Peyer's patch (tissue), 4 donors: ENCODE data around the gene PRAMEF1. TPM values are rescaled to one million over a fixed set of nuclear protein-coding genes. Genes with fewer than 3 reads are reported as not detected.

Experiments used
- DNase-seq, 3 donors: peaks; one replicate each; pipeline ENCODE4 v3.0.0-alpha.2; 2017 to 2019
- H3K27ac ChIP-seq, 4 donors: fragments of 200-600 bp; sonication (generic); one replicate each; pipeline ENCODE4 v1.5.1; 2016 to 2019
- H3K27me3 ChIP-seq, 2 donors: fragments of 200-600 bp; sonication (generic); one replicate each; pipeline ENCODE4 v1.5.1; 2019
- H3K36me3 ChIP-seq, 3 donors: fragments of 200-600 bp; sonication (generic); one replicate each; pipeline ENCODE4 v1.5.1; 2016 to 2019
- H3K4me1 ChIP-seq, 4 donors: fragments of 200-600 bp; sonication (generic); one replicate each; pipeline ENCODE4 v1.5.1; 2016 to 2019
- H3K4me3 ChIP-seq, 4 donors: fragments of 200-600 bp; sonication (generic); 1 replicate in 3 of 4; 2 replicates in 1 of 4; pipeline ENCODE4 v1.5.1; 2016 to 2019; ENCODE audit warnings: mild to moderate bottlenecking in 1 of 4
- H3K9me3 ChIP-seq, 4 donors: fragments of 200-600 bp; sonication (generic); one replicate each; pipeline ENCODE4 v1.5.1; 2016 to 2019; ENCODE audit warnings: mild to moderate bottlenecking in 1 of 4
- POLR2A ChIP-seq, 2 donors: fragments of 450-650 bp; IDR thresholded peaks; one replicate each; pipeline ENCODE4 v1.5.1; 2017; ENCODE audit warnings: antibody characterized with exemption in 2 of 2, mild to moderate bottlenecking in 2 of 2, moderate library complexity in 2 of 2
- total RNA-seq, 4 donors: library from RNA; depleted of rRNA; stranded (reverse); fragments of >200 nt; gene quantifications; one replicate each; pipeline ENCODE4 v1.1.0, GENCODE V29; 2016
- TF ChIP-seq, protein P1 (sequence below), 6 experiments: fragments of 450-650 bp in 4 of 6; fragments of 200-600 bp in 2 of 6; sonication (generic) in 1 of 6; IDR thresholded peaks; one replicate each; pipeline ENCODE4 v1.5.1; 2017 to 2019; ENCODE audit warnings: antibody characterized with exemption in 6 of 6, mild to moderate bottlenecking in 3 of 6, moderate library complexity in 1 of 6

Gene PRAMEF1
- total RNA-seq, 4 donors from 2014 or later: not detected

DNA sequence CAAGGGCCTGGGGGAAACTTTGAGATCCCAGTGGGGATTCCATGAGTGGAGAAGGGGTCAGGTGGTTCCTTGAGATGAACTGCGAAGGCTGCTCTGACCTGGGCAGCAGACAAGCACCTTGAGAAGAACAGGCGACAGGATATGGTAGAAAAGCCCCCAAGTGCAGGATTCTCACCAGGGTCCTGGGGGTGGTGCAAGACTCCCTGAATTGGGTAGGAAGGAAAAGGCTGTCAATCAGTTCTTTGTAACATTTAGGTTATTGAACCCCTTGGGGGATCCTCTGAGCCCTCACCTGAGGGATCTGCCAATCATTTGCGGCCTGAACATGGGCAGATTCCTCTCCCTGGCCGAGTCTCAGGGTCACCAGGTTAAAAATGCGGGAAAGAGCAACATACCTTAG lies 20.0 kb upstream of the PRAMEF1 start:
- TF ChIP-seq, protein P1, sequence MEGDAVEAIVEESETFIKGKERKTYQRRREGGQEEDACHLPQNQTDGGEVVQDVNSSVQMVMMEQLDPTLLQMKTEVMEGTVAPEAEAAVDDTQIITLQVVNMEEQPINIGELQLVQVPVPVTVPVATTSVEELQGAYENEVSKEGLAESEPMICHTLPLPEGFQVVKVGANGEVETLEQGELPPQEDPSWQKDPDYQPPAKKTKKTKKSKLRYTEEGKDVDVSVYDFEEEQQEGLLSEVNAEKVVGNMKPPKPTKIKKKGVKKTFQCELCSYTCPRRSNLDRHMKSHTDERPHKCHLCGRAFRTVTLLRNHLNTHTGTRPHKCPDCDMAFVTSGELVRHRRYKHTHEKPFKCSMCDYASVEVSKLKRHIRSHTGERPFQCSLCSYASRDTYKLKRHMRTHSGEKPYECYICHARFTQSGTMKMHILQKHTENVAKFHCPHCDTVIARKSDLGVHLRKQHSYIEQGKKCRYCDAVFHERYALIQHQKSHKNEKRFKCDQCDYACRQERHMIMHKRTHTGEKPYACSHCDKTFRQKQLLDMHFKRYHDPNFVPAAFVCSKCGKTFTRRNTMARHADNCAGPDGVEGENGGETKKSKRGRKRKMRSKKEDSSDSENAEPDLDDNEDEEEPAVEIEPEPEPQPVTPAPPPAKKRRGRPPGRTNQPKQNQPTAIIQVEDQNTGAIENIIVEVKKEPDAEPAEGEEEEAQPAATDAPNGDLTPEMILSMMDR (IDR thresholded peaks at IDR 0.05): no peak
- no peak for TF ChIP-seq POLR2A (IDR thresholded peaks at IDR 0.05)
- Histone ChIP-seq H3K4me1 (no peaks in the 10 kb centered on the region), H3K9me3 (no peaks in the 10 kb centered on the region), H3K36me3 (no peaks in the 10 kb centered on the region), H3K27ac (no peak overlapping the region), H3K27me3 (no peaks in the 10 kb centered on the region), H3K4me3 (no peak overlapping the region)
- no peak for DNase-seq

DNA sequence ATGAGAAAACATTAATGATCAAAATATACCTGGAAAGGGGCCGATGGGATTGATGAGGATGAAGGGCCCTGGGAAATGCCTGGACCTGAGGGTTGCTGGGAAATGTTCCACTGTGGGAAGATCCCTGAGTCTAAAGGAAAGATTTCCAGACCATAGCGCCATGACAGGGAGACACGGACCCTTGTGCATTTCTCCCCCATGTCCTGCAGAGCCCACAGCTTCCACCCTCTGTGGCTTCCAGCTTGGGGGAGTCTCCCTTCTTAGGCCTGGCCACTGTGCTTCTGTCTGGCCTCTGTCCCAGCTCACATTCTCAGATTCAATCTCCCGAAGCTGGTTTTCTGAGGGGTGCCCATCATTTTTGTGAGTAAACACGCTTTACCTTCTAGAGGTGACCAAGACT lies 18.7 kb upstream of the PRAMEF1 start:
- no peak for DNase-seq
- no peaks in the 10 kb centered on the region for H3K27me3 ChIP-seq
- H3K4me3 ChIP-seq: no peak overlapping the region
- H3K9me3 ChIP-seq: no peaks in the 10 kb centered on the region
- H3K36me3 ChIP-seq: no peaks in the 10 kb centered on the region
- no peaks in the 10 kb centered on the region for H3K4me1 ChIP-seq
- no peak overlapping the region for H3K27ac ChIP-seq
- TF ChIP-seq POLR2A (IDR thresholded peaks at IDR 0.05): no peak
- TF ChIP-seq, protein P1 (IDR thresholded peaks at IDR 0.05): no peak

DNA sequence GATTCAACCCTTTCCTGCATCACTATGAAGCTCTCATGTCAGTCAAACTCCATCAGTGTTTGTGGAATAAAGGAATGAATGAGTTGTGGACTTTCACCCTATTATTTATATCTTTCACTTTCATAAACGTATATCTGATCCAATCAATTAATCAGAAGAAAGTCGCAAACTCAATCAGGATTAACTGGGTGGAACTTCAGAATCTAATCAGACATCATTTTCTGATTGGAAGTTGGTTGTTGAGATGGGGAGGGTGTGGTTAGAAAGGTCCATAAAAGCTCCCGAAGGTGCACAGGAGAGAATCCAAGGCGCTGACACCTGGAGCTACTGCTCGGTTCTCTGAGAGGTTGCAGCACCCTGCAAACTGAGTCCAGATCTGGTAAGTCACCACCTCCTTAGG lies 17.8 kb upstream of the PRAMEF1 start, which contains the start of gene PRAMEF12:
Gene PRAMEF12, plus strand, starts transcription at position 301 of the 400 bp plus-strand sequence. CDS start 1,130 bp downstream, outside the sequence.
- Histone ChIP-seq H3K4me1 (no peaks in the 10 kb centered on the region), H3K27me3 (no peaks in the 10 kb centered on the region)

DNA sequence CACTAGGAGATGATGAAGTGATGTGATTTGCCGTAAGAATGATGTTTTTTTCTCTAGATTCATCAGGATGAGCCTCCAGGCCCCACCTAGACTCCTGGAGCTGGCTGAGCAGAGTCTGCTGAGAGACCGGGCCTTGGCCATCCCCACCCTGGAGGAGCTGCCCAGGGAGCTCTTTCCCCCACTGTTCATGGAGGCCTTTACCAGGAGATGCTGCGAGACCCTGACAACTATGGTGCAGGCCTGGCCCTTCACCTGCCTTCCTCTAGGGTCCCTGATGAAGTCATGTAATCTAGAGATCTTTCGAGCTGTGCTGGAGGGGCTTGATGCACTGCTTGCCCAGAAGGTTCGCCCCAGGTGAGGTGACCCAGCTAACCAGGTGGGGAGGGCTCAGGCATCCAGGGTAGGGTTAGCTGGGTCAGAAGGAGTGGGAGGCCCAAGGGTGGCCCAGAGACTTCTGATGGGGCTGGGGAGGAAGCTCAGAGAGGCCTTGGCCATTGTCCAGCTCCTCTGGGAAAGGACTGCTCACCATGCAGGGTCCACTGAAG lies 16.3 kb upstream of the PRAMEF1 start:
- Histone ChIP-seq H3K27ac (no peak overlapping the region), H3K36me3 (no peaks in the 10 kb centered on the region), H3K27me3 (no peaks in the 10 kb centered on the region), H3K4me1 (no peaks in the 10 kb centered on the region), H3K9me3 (no peaks in the 10 kb centered on the region), H3K4me3 (no peak overlapping the region)
- TF ChIP-seq, protein P1 (IDR thresholded peaks at IDR 0.05): no peak
- no peak for DNase-seq

More for the DNA sequence above, 17.8 kb upstream of the PRAMEF1 start, which contains the start of gene PRAMEF12:
- TF ChIP-seq, protein P1 (IDR thresholded peaks at IDR 0.05): no peak
- no peak for TF ChIP-seq POLR2A (IDR thresholded peaks at IDR 0.05)
- Histone ChIP-seq H3K36me3 (no peaks in the 10 kb centered on the region), H3K9me3 (no peaks in the 10 kb centered on the region), H3K27ac (no peak within 1 kb of the TSS), H3K4me3 (no peak within 1 kb of the TSS)
- DNase-seq: no peak

DNA sequence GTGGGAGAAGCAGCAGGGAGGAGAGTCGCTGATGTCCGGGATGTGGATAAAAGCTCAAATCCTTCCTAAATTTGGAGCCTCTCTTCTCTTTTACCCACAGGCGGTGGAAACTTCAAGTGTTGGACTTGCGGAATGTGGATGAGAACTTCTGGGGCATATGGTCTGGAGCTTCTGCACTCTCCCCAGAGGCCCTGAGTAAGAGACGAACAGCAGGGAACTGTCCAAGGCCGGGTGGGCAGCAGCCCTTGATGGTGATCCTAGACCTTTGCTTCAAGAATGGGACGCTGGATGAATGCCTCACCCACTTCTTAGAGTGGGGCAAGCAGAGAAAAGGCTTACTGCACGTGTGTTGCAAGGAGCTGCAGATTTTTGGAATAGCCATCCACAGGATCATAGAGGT lies 15.8 kb upstream of the PRAMEF1 start:
- Histone ChIP-seq H3K27me3 (no peaks in the 10 kb centered on the region), H3K4me1 (no peaks in the 10 kb centered on the region), H3K4me3 (no peak overlapping the region), H3K9me3 (no peaks in the 10 kb centered on the region), H3K27ac (no peak overlapping the region), H3K36me3 (no peaks in the 10 kb centered on the region)
- TF ChIP-seq, protein P1 (IDR thresholded peaks at IDR 0.05): no peak
- TF ChIP-seq POLR2A (IDR thresholded peaks at IDR 0.05): no peak
- DNase-seq: no peak
